ENCODE results near the gene PDCD11.

PDCD11 gene

GRCh38 chr10:103417601-103418000 is 21.2 kb downstream of the PDCD11 start:
- no peak for DNase-seq (ENCODE audit: low spot score)

- no peak for DNase-seq (ENCODE audit: low spot score)
Observed at GRCh38 chr10:103419101-103419500, 22.7 kb downstream of the PDCD11 start.

- DNase-seq (ENCODE audit: low spot score): no peak
Observed at GRCh38 chr10:103423748-103424147, 27.3 kb downstream of the PDCD11 start.

GRCh38 chr10:103427866-103428265 is 31.4 kb downstream of the PDCD11 start:
- DNase-seq (ENCODE audit: low spot score): no peak

GRCh38 chr10:103428989-103429643 is 32.7 kb downstream of the PDCD11 start:
- no peak for DNase-seq (ENCODE audit: low spot score)

GRCh38 chr10:103429647-103430046 is 33.2 kb downstream of the PDCD11 start:
- DNase-seq (ENCODE audit: low spot score): no peak

- no peak for DNase-seq (ENCODE audit: low spot score)
Observed at GRCh38 chr10:103431902-103432301, 35.5 kb downstream of the PDCD11 start.

- DNase-seq (ENCODE audit: low spot score): no peak
Observed at GRCh38 chr10:103433858-103434257, 37.4 kb downstream of the PDCD11 start.

- no peak for DNase-seq (ENCODE audit: low spot score)
Observed at GRCh38 chr10:103439776-103440175, 43.4 kb downstream of the PDCD11 start.

- DNase-seq (ENCODE audit: low spot score): no peak
Observed at GRCh38 chr10:103440416-103440815, 44.0 kb downstream of the PDCD11 start.

- DNase-seq (ENCODE audit: low spot score): no peak
Observed at GRCh38 chr10:103441206-103441605, 44.8 kb downstream of the PDCD11 start.

- no peak for DNase-seq (ENCODE audit: low spot score)
Observed at GRCh38 chr10:103441611-103442010, 45.2 kb downstream of the PDCD11 start.

GRCh38 chr10:103442031-103442461 is 45.6 kb downstream of the PDCD11 start:
- DNase-seq (ENCODE audit: low spot score): no peak

GRCh38 chr10:103443475-103444185 is 47.2 kb downstream of the PDCD11 start:
- DNase-seq (ENCODE audit: low spot score): no peak

GRCh38 chr10:103444478-103444877 is 48.1 kb downstream of the PDCD11 start:
- no peak for DNase-seq (ENCODE audit: low spot score)

GRCh38 chr10:103445366-103445765 is 48.9 kb downstream of the PDCD11 start:
- no peak for DNase-seq (ENCODE audit: low spot score)

- DNase-seq (ENCODE audit: low spot score): no peak
Observed at GRCh38 chr10:103445767-103446567, 49.5 kb downstream of the PDCD11 start.

GRCh38 chr10:103447187-103447586 is 50.8 kb downstream of the PDCD11 start:
- no peak for DNase-seq (ENCODE audit: low spot score)

- no peak for DNase-seq (ENCODE audit: low spot score)
Observed at GRCh38 chr10:103448746-103449145, 52.3 kb downstream of the PDCD11 start.

- no peak for DNase-seq (ENCODE audit: low spot score)
Observed at GRCh38 chr10:103449208-103450144, 53.0 kb downstream of the PDCD11 start.

GRCh38 chr10:103450201-103450695 is 53.8 kb downstream of the PDCD11 start:
- no peak for DNase-seq (ENCODE audit: low spot score)
